Ovary (tissue), 9 donors: ENCODE results near the gene PALS2. TPM values are rescaled to one million over a fixed set of nuclear protein-coding genes. Genes with fewer than 3 reads are reported as not detected.

Experiments used
- DNase-seq, 5 donors: peaks; one replicate each; pipeline ENCODE4 v3.0.0-alpha.2; 2019 to 2020
- H3K27ac ChIP-seq, 2 donors: fragments of 200-600 bp; one replicate each; pipeline versions ENCODE4 v1.5.1 to v1.8.0; 2019 to 2022
- H3K27me3 ChIP-seq: fragments of 200-600 bp; one replicate; pipeline ENCODE4 v1.8.0; 2022
- H3K36me3 ChIP-seq: fragments of 200-600 bp; sonication (generic); one replicate; pipeline ENCODE4 v1.5.1; 2019
- H3K4me1 ChIP-seq: one replicate; pipeline ENCODE4 v1.8.1; 2013; ENCODE audit warnings: mild to moderate bottlenecking, moderate library complexity; ENCODE audit not compliant: insufficient read depth
- H3K4me3 ChIP-seq: fragments of 200-600 bp; sonication (generic); one replicate; pipeline ENCODE4 v1.5.1; 2017
- H3K9me3 ChIP-seq, 2 donors: fragments of 200-600 bp in 1 of 2; sonication (generic) in 1 of 2; one replicate each; pipeline versions ENCODE4 v1.5.1 to v1.8.1; 2013 to 2019; ENCODE audit warnings: mild to moderate bottlenecking in 1 of 2, moderate library complexity in 1 of 2
- CTCF ChIP-seq, 3 donors: fragments of 450-650 bp in 2 of 3; fragments of 200-600 bp in 1 of 3; IDR thresholded peaks; one replicate each; pipeline versions ENCODE4 v1.5.1 to v1.8.0; 2016 to 2022; ENCODE audit warnings: antibody characterized with exemption in 3 of 3, mild to moderate bottlenecking in 1 of 3
- EP300 ChIP-seq: sonication (generic); formaldehyde crosslinking; IDR thresholded peaks from one replicate; pipeline ENCODE4 v1.6.1; 2017; ENCODE audit warnings: antibody characterized with exemption
- POLR2A ChIP-seq: fragments of 450-650 bp; IDR thresholded peaks from one replicate; pipeline ENCODE4 v1.6.1; 2017; ENCODE audit warnings: antibody characterized with exemption, mild to moderate bottlenecking, moderate library complexity
- WGBS, 3 donors: extraction: QIAGEN DNeasy Blood & Tissue Kit in 1 of 3; methylation state at CpG; one replicate each; pipeline versions ENCODE4 v1.1.5 to v1.1.7; 2013 to 2017; 5-methylcytosine and 5-hydroxymethylcytosine counted together
- intact Hi-C, 4 donors: fragments of 100-400 bp; cut with DNase I; formaldehyde crosslinking; loops; one replicate each; pipeline versions ENCODE4 v1.11.0 to v1.15.1; 2022 to 2023
- polyA plus RNA-seq, 2 donors: library from polyadenylated mRNA; stranded (reverse); fragments of 200-250 nt in 1 of 2; fragments of 350-450 nt in 1 of 2; fragmentation: Illumina TruSeq in 1 of 2; extraction: RNeasy Lipid Tissue Mini Kit (QIAGEN cat#74804) in 1 of 2; gene quantifications; one replicate each; pipeline ENCODE4 v1.2.3, GENCODE V29; 2013 to 2014
- total RNA-seq, 7 donors: library from RNA; depleted of rRNA in 2 of 7; stranded (reverse); fragments of >200 nt in 2 of 7; fragmentation: NEBNext Ultra II Directional in 3 of 7; extraction: Animal tissue kit (Norgen Biotek cat#: 25700) in 3 of 7; gene quantifications; one replicate each; pipeline versions ENCODE4 v1.1.0 to v1.2.4, GENCODE V29; 2016 to 2023
- donor health status: DM: no; HTN: no; CAD: no; lungs with moderate emphysema.
- donor health status: DM: no; HTN: no; CAD: no.
- donor health status: Bipolar disorder and iron deficiency.
- donor health status: DM: yes; HTN: yes; CAD: no.
- donor health status: DM: no; HTN: no; CAD: no.
- donor health status: DM: yes; HTN: yes; CAD: no.

PALS2 gene
- total and polyA plus RNA-seq, 9 donors = 4.9 to 271 (median 57.9) TPM

- intact Hi-C loops = loop anchor here in 1 of 4 donors (10.0 kb wide), 1 partner anchor 77 kb away; no protein-coding TSS in a partner anchor
- TF ChIP-seq POLR2A (no peak), CTCF (IDR thresholded peaks at IDR 0.05) (no peak), EP300 (no peak)
- H3K36me3 ChIP-seq = no peaks in the 10 kb centered on the region
- no peak overlapping the region for H3K4me3 ChIP-seq
- no peak for DNase-seq
- no peaks in the 10 kb centered on the region for H3K9me3 ChIP-seq
- 94 to 98% (median 97%) methylated on average over 3 of the region's 3 CpGs for WGBS, 3 donors
- H3K27me3 ChIP-seq = no peaks in the 10 kb centered on the region
- H3K27ac ChIP-seq = no peak overlapping the region
- H3K4me1 ChIP-seq = peaks cover 2% of the 10 kb centered on the region
Measured at GRCh38 chr7:24578052-24578451, 4.8 kb downstream of the PALS2 start.

- H3K36me3 ChIP-seq = no peaks in the 10 kb centered on the region
- H3K4me1 ChIP-seq = peaks cover 2% of the 10 kb centered on the region
- intact Hi-C loops = no loop called here
- no peak overlapping the region for H3K4me3 ChIP-seq
- WGBS, 3 donors = 65 to 87% (median 78%) methylated on average over 2 of the region's 2 CpGs
- H3K9me3 ChIP-seq = no peaks in the 10 kb centered on the region
- DNase-seq = no peak
- H3K27ac ChIP-seq = no peak overlapping the region
- TF ChIP-seq CTCF (IDR thresholded peaks at IDR 0.05) = no peak
- TF ChIP-seq POLR2A = no peak
- no peak for TF ChIP-seq EP300
- no peaks in the 10 kb centered on the region for H3K27me3 ChIP-seq
Measured at GRCh38 chr7:24580283-24580946, 7.2 kb downstream of the PALS2 start.

- DNase-seq = no peak
- H3K9me3 ChIP-seq = no peaks in the 10 kb centered on the region
- H3K36me3 ChIP-seq = no peaks in the 10 kb centered on the region
- H3K27me3 ChIP-seq = no peaks in the 10 kb centered on the region
- H3K4me1 ChIP-seq = peaks cover 2% of the 10 kb centered on the region
- no peak for TF ChIP-seq CTCF (IDR thresholded peaks at IDR 0.05)
- no peak for TF ChIP-seq EP300
- TF ChIP-seq POLR2A = no peak
- intact Hi-C loops = no loop called here
- whole genome bisulfite sequencing, 3 donors = 18 to 48% (median 27%) methylated on average over 2 of the region's 2 CpGs
- no peak overlapping the region for H3K4me3 ChIP-seq
- no peak overlapping the region for H3K27ac ChIP-seq
Measured at GRCh38 chr7:24582166-24582565, 8.9 kb downstream of the PALS2 start.

GRCh38 chr7:24587853-24588252 is 14.6 kb downstream of the PALS2 start:
- Histone ChIP-seq H3K9me3 (no peaks in the 10 kb centered on the region), H3K4me1 (peaks cover 3% of the 10 kb centered on the region), H3K27me3 (no peaks in the 10 kb centered on the region), H3K27ac (no peak overlapping the region), H3K36me3 (no peaks in the 10 kb centered on the region), H3K4me3 (no peak overlapping the region)
- intact Hi-C loops = no loop called here
- TF ChIP-seq EP300 = no peak
- no peak for TF ChIP-seq CTCF (IDR thresholded peaks at IDR 0.05)
- no peak for TF ChIP-seq POLR2A
- DNase-seq = no peak
- WGBS, 3 donors = 94 to 96% (median 95%) methylated on average over 3 of the region's 3 CpGs
